ENCODE results near the gene ADAMTS2. TPM values are rescaled to one million over a fixed set of nuclear protein-coding genes. Genes with fewer than 3 reads are reported as not detected.

The ADAMTS2 gene
- polyA plus RNA-seq, 1 donor: 5.9 TPM

DNA sequence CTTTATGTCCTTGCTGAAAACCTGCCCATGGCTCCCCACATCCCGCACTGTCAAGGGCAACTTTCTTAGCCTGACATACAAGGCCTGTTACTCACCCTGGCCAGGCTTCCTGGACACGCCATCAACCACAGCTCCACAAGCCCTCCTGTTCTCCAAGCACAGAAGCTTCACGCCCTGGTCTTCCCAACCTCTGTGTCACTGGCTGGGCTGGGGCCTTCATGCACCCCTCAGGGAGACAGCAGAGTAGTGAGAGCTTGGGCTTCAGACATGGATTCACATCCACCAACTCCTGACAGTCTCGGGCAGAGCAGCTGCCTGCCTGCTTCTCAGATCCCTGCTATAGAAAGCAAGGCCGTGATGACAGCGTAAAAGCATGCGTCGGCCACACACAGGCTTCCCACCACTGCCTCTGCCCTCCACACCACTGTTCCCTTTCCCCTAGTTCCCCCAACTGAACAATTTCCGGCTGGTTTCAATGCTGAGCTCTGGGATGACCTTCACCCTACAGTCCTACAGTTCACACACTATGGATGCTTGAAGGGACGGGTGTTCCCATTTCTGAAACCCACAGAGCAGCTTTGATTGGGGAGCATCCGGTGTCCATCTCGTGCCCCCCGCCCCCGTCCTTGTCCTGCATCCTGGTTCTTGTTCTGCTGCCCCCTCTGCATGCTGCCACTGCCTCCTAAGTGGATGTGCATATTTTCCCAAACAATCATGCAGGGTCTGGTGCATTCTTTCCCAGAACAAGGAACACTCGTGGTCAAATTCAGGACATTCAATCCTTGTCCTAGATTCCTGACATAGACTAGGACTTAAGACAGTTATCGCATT is 33.4 kb upstream of the ADAMTS2 start:
- no peak for DNase-seq
- Histone ChIP-seq H3K27me3 (ENCODE audit: control insufficient read depth, insufficient read depth, low read length) (no peaks in the 10 kb centered on the region), H3K9me3 (ENCODE audit: control insufficient read depth, low read depth, low read length) (no peaks in the 10 kb centered on the region), H3K36me3 (ENCODE audit: control insufficient read depth, insufficient read depth, low read length) (no peaks in the 10 kb centered on the region), H3K4me3 (ENCODE audit: low read length) (no peak overlapping the region), H3K27ac (ENCODE audit: low read length) (no peak overlapping the region), H3K4me1 (ENCODE audit: control insufficient read depth, insufficient read depth, low read length) (no peaks in the 10 kb centered on the region)
- 100% methylated on average over 1 of the region's 16 CpGs for WGBS (ENCODE audit: insufficient coverage, low lambda C conversion rate)

DNA sequence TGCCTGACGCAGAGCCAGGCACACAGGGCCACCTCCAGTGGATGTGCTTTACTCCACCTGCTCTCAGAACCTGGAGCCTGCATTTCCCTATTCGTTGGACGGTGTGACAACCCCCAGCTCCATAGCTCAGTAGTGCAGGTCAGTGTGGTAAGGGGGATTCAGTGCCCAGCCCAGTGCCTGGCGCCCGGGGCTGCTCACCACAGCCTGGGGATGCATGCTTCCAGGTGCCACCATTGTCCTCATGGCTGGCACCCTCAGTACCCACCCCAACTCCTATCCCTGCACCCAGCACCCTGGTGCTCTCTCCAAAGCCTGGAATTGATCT is 32.8 kb upstream of the ADAMTS2 start:
- H3K4me3 ChIP-seq (ENCODE audit: low read length): no peak overlapping the region
- H3K27ac ChIP-seq (ENCODE audit: low read length): no peak overlapping the region
- H3K9me3 ChIP-seq (ENCODE audit: control insufficient read depth, low read depth, low read length): no peaks in the 10 kb centered on the region
- no CpG with 5 or more reads among the region's 5 CpGs for WGBS (ENCODE audit: insufficient coverage, low lambda C conversion rate)
- no peaks in the 10 kb centered on the region for H3K36me3 ChIP-seq (ENCODE audit: control insufficient read depth, insufficient read depth, low read length)
- H3K4me1 ChIP-seq (ENCODE audit: control insufficient read depth, insufficient read depth, low read length): no peaks in the 10 kb centered on the region
- H3K27me3 ChIP-seq (ENCODE audit: control insufficient read depth, insufficient read depth, low read length): no peaks in the 10 kb centered on the region
- DNase-seq: no peak

DNA sequence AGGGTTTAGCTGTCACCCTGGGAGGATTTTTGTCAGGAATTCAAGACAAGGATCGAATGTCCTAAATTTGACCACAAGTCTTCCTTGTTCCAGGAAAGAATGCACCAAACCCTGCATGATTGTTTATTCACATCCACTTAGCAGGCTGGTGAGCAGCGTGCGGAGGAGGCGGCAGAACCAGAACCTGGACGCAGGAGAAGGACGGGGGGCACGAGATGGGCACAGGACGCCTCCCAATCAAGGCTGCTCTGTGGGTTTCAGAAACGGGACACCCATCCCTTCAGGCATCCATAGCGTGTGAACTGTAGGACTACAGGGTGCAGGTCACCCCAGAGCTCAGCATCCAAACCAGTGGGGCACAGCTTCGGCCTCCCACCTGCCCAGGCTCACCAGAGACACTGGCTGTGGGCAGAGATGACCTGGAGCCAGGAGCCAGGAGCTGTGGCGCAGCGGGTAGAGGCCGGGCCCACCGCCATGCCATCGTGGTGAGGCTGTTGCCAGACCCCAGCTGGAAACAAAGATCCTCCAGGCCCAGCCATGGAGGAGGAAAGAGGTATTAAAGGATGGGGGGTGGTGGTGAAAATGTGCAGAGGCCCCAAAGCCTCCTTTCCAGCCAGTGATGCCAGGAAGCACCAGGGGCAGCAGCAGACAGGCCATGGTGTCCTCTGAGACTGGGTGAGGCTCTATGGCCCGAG is 32.3 kb upstream of the ADAMTS2 start:
- H3K36me3 ChIP-seq (ENCODE audit: control insufficient read depth, insufficient read depth, low read length): no peaks in the 10 kb centered on the region
- H3K27me3 ChIP-seq (ENCODE audit: control insufficient read depth, insufficient read depth, low read length): no peaks in the 10 kb centered on the region
- no peak for DNase-seq
- no peak overlapping the region for H3K27ac ChIP-seq (ENCODE audit: low read length)
- no peaks in the 10 kb centered on the region for H3K9me3 ChIP-seq (ENCODE audit: control insufficient read depth, low read depth, low read length)
- H3K4me1 ChIP-seq (ENCODE audit: control insufficient read depth, insufficient read depth, low read length): no peaks in the 10 kb centered on the region
- WGBS (ENCODE audit: insufficient coverage, low lambda C conversion rate): no CpG with 5 or more reads among the region's 17 CpGs
- H3K4me3 ChIP-seq (ENCODE audit: low read length): no peak overlapping the region

DNA sequence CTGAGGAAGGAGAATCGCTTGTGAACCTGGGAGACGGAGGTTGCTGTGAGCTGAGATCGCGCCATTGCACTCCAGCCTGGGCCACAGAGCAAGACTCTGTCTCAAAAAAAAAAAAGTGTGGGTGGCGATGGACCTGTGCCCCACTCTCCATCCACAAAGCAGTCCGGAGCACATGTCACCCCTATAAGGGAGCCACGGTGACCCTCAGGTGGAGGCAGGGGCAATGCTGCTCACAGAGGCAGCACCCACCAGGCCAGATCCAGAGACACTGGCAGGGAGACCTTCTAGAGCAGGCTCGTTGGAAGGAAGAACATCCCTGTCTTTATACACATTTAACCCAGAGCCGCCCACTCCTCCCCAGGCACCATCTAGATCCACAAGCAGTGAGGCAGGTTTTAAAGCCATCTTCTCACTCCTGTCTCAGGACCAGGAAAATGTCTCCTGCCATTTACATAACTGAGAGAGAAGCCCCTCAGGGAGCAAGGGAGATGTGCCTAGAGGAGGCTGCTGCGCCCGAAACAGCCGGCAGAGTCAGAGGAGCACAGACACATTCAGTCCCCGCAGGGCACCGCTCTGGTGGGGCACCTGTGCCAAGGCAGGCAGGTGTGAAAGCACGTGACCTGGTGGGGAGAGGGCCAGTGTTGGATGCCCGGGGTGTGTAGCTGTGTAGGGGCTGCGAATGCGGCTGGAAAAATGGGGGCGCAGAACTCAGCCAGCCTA is 31.6 kb upstream of the ADAMTS2 start:
- no peaks in the 10 kb centered on the region for H3K27me3 ChIP-seq (ENCODE audit: control insufficient read depth, insufficient read depth, low read length)
- no peak for DNase-seq
- H3K27ac ChIP-seq (ENCODE audit: low read length): no peak overlapping the region
- H3K9me3 ChIP-seq (ENCODE audit: control insufficient read depth, low read depth, low read length): no peaks in the 10 kb centered on the region
- H3K4me3 ChIP-seq (ENCODE audit: low read length): no peak overlapping the region
- WGBS (ENCODE audit: insufficient coverage, low lambda C conversion rate): 90% methylated on average over 4 of the region's 19 CpGs
- no peaks in the 10 kb centered on the region for H3K36me3 ChIP-seq (ENCODE audit: control insufficient read depth, insufficient read depth, low read length)
- H3K4me1 ChIP-seq (ENCODE audit: control insufficient read depth, insufficient read depth, low read length): no peaks in the 10 kb centered on the region

DNA sequence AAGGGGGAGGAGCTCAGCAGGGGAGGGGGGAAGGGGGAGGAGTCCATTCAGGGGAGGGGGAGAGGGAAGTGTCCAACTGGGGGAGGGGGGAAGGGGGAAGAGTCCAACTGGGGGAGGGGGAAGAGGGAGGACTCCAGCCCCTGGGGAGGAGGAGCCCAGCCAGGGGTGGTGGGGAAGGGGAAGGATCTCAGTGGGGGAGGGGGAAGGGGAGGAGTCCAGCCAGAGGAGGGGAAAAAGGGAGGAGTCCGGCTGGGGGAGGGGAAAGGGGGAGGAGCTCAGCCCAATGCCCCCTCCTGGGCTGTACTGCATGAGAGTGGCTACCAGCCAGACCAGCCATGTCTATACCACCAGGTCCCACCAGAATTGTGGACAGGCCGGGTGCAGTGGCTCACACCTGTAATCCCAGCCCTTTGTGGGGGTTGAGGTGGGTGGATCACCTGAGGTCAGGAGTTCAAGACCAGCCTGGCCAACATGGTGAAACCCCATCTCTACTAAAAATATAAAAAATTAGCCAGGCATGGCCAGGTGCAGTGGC is 30.6 kb upstream of the ADAMTS2 start:
- Histone ChIP-seq H3K9me3 (ENCODE audit: control insufficient read depth, low read depth, low read length) (no peaks in the 10 kb centered on the region), H3K4me3 (ENCODE audit: low read length) (no peak overlapping the region), H3K36me3 (ENCODE audit: control insufficient read depth, insufficient read depth, low read length) (no peaks in the 10 kb centered on the region), H3K27ac (ENCODE audit: low read length) (no peak overlapping the region), H3K4me1 (ENCODE audit: control insufficient read depth, insufficient read depth, low read length) (no peaks in the 10 kb centered on the region), H3K27me3 (ENCODE audit: control insufficient read depth, insufficient read depth, low read length) (no peaks in the 10 kb centered on the region)
- DNase-seq: no peak
- no CpG with 5 or more reads among the region's 2 CpGs for WGBS (ENCODE audit: insufficient coverage, low lambda C conversion rate)

DNA sequence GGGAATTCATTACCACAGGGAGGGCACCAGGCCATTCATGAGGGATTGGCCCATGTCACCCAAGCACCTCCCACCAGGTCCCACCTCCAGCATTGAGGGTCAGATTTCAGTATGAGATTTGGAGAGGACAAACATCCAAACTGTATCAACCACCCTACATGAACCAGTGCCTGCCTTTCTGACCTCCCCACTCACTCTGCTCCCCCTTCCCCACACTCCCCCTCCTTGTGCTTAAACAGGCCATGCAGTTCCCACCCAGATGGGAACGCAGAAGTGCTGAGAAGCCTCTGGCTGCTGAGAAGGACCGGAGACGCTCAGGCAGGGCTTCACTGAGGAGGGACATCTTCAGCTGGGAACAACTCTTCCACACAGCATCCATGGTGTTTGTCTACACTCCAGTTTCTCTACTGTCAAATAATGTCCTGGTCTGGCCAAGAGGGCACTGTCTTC is 30.0 kb upstream of the ADAMTS2 start:
- Histone ChIP-seq H3K4me3 (ENCODE audit: low read length) (no peak overlapping the region), H3K27me3 (ENCODE audit: control insufficient read depth, insufficient read depth, low read length) (no peaks in the 10 kb centered on the region), H3K36me3 (ENCODE audit: control insufficient read depth, insufficient read depth, low read length) (no peaks in the 10 kb centered on the region), H3K9me3 (ENCODE audit: control insufficient read depth, low read depth, low read length) (no peaks in the 10 kb centered on the region), H3K4me1 (ENCODE audit: control insufficient read depth, insufficient read depth, low read length) (no peaks in the 10 kb centered on the region), H3K27ac (ENCODE audit: low read length) (no peak overlapping the region)
- no peak for DNase-seq
- no CpG with 5 or more reads among the region's 3 CpGs for WGBS (ENCODE audit: insufficient coverage, low lambda C conversion rate)

DNA sequence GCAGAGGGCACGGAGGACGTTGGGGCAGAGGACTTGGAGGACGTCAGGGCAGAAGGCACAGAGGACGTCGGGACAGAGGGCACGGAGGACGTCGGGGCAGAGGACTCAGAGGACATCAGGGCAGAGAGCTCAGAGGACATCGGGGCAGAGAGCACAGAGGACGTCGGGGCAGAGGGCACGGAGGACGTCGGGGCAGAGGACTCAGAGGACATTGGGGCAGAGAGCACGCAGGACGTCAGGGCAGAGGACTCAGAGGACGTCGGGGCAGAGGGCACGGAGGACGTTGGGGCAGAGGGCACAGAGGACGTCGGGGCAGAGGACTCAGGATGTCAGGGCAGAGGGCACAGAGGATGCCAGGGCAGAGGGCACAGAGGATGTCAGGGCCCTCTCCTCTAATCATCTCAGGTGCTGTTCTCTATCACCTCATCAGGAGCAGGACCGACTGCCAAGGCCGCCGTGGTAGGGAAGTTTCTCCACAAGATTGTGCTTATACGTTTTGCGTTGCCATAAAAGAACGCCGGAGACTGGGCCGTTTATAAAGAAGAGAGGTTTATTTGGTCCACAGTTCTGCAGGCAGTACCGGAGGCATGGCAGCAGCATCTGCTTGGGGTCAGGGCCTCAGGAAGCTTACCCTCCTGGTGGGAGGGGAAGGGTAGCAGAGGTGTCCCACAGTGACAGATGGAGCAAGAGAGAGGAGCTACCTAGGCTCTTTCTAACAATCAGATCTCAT is 29.4 kb upstream of the ADAMTS2 start:
- WGBS (ENCODE audit: insufficient coverage, low lambda C conversion rate): 94% methylated on average over 3 of the region's 31 CpGs
- no peak for DNase-seq

DNA sequence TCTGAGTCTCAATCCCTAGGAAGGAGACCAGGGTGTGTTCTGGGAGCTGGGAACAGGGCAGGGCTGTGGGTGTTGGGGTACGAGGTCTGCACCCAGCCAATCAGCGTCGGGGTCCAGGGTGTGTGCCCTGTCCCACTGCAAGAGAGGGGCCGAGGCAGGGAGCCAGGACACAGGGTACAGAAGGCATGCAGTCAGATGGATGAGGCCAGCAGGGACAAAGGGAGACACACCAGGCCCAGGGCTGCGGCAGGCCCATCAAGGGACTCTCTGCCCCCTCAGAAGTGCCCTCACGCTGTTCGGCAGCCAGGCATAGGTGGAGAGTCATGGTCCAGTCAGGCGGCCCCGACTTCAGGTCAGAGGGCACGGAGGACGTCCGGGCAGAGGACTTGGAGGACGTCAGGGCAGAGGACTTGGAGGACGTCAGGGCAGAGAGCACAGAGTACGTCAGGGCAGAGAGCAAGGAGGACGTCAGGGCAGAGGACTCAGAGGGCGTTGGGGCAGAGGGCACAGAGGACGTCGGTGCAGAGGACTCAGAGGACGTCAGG is 28.8 kb upstream of the ADAMTS2 start:
- peak in 1 of 2 donors; percentile 20 for DNase-seq
- H3K4me1 ChIP-seq (ENCODE audit: control insufficient read depth, insufficient read depth, low read length): no peaks in the 10 kb centered on the region
- no peak overlapping the region for H3K27ac ChIP-seq (ENCODE audit: low read length)
- no peaks in the 10 kb centered on the region for H3K36me3 ChIP-seq (ENCODE audit: control insufficient read depth, insufficient read depth, low read length)
- no peaks in the 10 kb centered on the region for H3K27me3 ChIP-seq (ENCODE audit: control insufficient read depth, insufficient read depth, low read length)
- WGBS (ENCODE audit: insufficient coverage, low lambda C conversion rate): 83% methylated on average over 4 of the region's 20 CpGs
- H3K9me3 ChIP-seq (ENCODE audit: control insufficient read depth, low read depth, low read length): no peaks in the 10 kb centered on the region
- H3K4me3 ChIP-seq (ENCODE audit: low read length): no peak overlapping the region

More for the DNA sequence above, 29.4 kb upstream of the ADAMTS2 start:
- H3K4me3 ChIP-seq (ENCODE audit: low read length): no peak overlapping the region
- H3K27me3 ChIP-seq (ENCODE audit: control insufficient read depth, insufficient read depth, low read length): no peaks in the 10 kb centered on the region
- H3K27ac ChIP-seq (ENCODE audit: low read length): no peak overlapping the region
- H3K36me3 ChIP-seq (ENCODE audit: control insufficient read depth, insufficient read depth, low read length): no peaks in the 10 kb centered on the region
- H3K9me3 ChIP-seq (ENCODE audit: control insufficient read depth, low read depth, low read length): no peaks in the 10 kb centered on the region
- no peaks in the 10 kb centered on the region for H3K4me1 ChIP-seq (ENCODE audit: control insufficient read depth, insufficient read depth, low read length)

DNA sequence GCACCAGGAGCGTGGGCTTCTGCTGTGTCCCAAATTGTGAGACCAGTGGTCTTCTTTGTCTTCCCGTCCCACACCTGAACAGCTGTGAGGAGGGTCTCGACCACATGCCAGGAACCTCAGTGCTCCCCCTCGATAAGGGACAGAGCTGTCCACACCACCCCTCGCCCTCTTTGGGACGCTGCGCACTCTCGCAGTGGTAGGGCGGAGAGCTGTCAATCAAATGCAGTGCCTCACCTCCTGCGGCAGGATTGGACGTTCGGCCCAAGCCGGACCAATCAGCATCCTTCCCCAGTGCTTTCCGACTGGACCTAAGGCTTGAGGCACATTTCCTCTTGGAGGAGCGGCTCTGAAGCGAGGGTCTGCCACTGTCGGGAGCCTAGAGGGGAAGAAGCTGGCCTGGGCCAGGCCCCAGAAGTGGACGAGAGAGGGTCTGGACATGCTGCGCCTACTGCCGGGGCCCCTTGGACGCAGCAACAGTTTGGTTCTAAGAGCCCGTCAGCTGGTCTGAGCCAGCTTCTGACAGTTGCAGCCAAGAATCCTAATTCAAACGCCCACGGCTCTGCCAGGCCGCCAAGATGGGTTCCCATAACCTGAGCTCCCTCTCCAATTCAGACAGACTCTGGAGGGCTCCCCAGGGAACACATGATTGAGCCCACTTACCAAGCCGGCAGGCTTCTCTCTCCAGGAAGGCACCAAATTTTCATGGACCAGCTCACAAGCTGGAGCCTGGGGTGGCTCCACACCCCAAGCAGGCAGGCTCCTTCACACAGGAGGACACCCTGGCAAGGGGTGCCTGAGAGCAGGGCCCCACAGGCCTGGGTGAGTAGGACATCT is 28.1 kb upstream of the ADAMTS2 start:
- DNase-seq: no peak
- H3K36me3 ChIP-seq (ENCODE audit: control insufficient read depth, insufficient read depth, low read length): no peaks in the 10 kb centered on the region
- H3K4me3 ChIP-seq (ENCODE audit: low read length): no peak overlapping the region
- H3K9me3 ChIP-seq (ENCODE audit: control insufficient read depth, low read depth, low read length): no peaks in the 10 kb centered on the region
- H3K4me1 ChIP-seq (ENCODE audit: control insufficient read depth, insufficient read depth, low read length): no peaks in the 10 kb centered on the region
- no peak overlapping the region for H3K27ac ChIP-seq (ENCODE audit: low read length)
- WGBS (ENCODE audit: insufficient coverage, low lambda C conversion rate): no CpG with 5 or more reads among the region's 26 CpGs
- no peaks in the 10 kb centered on the region for H3K27me3 ChIP-seq (ENCODE audit: control insufficient read depth, insufficient read depth, low read length)
